Stimulated activated CD4-positive, alpha-beta T cell treated with anti-CD3 and anti-CD28 coated beads, Interleukin-4, amount 100 ng/mL, for 4 hours (primary cell): ENCODE results near the gene CPNE5.

Experiments
- DNase-seq, 2 experiments: peaks; one replicate each; pipeline ENCODE4 v3.0.0-alpha.2; 2020

CPNE5 gene

DNA sequence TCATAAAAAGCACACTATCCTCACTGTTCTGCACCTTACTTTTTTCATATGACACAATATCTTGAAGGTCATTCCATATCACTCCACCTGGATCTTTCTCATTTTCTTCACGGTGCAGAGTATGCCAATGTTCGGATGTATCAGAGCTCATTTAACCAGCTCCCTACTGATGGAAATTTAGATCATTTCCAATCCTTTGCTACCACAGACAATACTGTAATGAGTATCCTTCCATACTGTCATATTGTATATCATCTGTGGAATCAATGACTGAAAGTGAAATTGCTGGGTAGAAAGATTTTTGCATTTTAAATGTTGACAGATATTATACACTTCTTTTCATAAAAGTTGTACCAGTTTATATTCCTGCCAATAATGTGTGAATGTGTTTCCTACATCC, 143.8 kb downstream of the CPNE5 start:
- no peak for DNase-seq

DNA sequence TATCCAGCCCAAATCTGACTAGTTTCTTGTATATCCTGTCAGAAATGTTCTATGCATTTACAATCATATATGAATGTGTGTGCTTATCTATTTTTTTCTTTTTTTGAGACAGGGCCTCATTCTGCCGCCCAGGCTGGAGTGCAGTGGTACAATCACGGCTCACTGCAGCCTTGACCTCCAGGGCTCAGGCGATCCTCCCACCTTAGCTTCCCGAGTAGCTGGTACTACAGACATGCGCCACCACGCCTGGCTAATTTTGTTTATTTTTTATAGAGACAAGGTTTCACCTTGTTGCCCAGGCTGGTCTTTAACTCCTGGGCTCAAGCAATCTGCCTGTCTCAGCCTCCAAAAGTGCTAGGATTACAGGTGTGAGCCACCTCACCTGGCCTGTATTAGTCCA, 144.6 kb downstream of the CPNE5 start:
- DNase-seq, result no peak

- no peak for DNase-seq
Observed at GRCh38 chr6:36692861-36693702, 146.2 kb downstream of the CPNE5 start.

- no peak for DNase-seq
Observed at GRCh38 chr6:36692220-36692619, 147.0 kb downstream of the CPNE5 start.

DNA sequence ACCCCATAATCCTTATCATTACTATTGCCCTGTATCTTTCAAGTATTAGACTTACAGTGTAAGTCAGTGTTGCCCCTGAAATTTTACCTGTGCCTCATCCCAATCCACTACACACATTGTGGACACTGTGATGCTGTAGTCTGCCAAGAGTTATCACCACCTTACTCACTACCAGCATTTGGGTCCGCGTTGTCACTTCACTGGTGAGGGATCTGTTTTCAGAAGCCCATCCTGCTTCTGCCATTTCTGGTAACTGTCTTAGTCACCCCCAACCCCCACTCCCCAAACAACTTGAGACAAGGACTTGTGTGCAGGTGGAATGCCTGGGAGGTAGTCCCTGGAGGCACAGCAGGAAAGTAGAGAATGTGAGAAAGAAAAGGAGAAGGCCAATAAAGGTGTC, 147.6 kb downstream of the CPNE5 start:
- DNase-seq, result no peak

- no peak for DNase-seq
Observed at GRCh38 chr6:36691011-36691410, 148.2 kb downstream of the CPNE5 start.
